GM12878 (cell line): ENCODE data around the gene FYTTD1. TPM values are rescaled to one million over a fixed set of nuclear protein-coding genes. Genes with fewer than 3 reads are reported as not detected.

Experiments
- ATAC-seq: fragments of 200-7000 bp; cut with Tn5 transposase; 3 replicates; pipeline ENCODE4 v1.9.1; 2020; ENCODE audit warnings: mild to moderate bottlenecking, moderate library complexity
- BruUV-seq: library from RNA; stranded (reverse); fragments of 400-500 nt; replicated peaks from 2 replicates; lab custom pipeline; 2021; lab: Mats Ljungman, UMichigan
- CTCF ChIA-PET: fragments of 300-600 bp; sonication (Branson Sonifier 250); formaldehyde crosslinking; extraction: SDS; loops from one replicate; lab custom pipeline; 2021; ENCODE audit warnings: inconsistent platforms; lab: Yijun Ruan, JAX
- POLR2A ChIA-PET: fragments of 350-600 bp; formaldehyde crosslinking; extraction: SDS; loops from one replicate; lab custom pipeline; 2021; ENCODE audit warnings: inconsistent platforms; lab: Charles Lee
- RAD21 ChIA-PET: fragments of 300-600 bp; sonication (Branson Sonifier 250); formaldehyde crosslinking; loops from one replicate; lab custom pipeline; 2023; ENCODE audit warnings: antibody characterized with exemption; ENCODE audit not compliant: unreplicated experiment; lab: Charles Lee
- SMC1A ChIA-PET: fragments of 300-600 bp; sonication (Branson Sonifier 250); formaldehyde crosslinking; loops from one replicate; lab custom pipeline; 2023; ENCODE audit not compliant: unreplicated experiment, uncharacterized antibody; lab: Charles Lee
- DNase-seq: peaks from one replicate; pipeline ENCODE4 v3.0.0-alpha.2; 2011; ENCODE audit warnings: low read depth, low spot score
- FAIRE-seq: peaks from 3 replicates; lab custom pipeline; 2011; peaks lifted over from hg19 to GRCh38; lab: Jason Lieb, UNC
- H2AFZ ChIP-seq: 2 replicates; pipeline ENCODE4 v1.6.0; 2011; ENCODE audit warnings: low read depth, low read length, control low read depth; ENCODE audit not compliant: control insufficient read depth
- H3K27ac ChIP-seq: 2 replicates; pipeline ENCODE4 v1.5.1; 2011; ENCODE audit warnings: control low read depth; ENCODE audit not compliant: control insufficient read depth, insufficient read depth
- H3K27me3 ChIP-seq, 2 experiments: replicated peaks in 1 of 2; 2 replicates each; pipeline versions ENCODE4 v1.6.0 to v1.6.1; 2011; ENCODE audit warnings: low read length in 1 of 2; ENCODE audit not compliant: control insufficient read depth in 2 of 2, insufficient read depth in 2 of 2
- H3K36me3 ChIP-seq, 2 experiments: 2 replicates each; pipeline ENCODE4 v1.5.1; 2011; ENCODE audit warnings: low read length in 1 of 2; ENCODE audit not compliant: control insufficient read depth in 2 of 2, insufficient read depth in 2 of 2
- H3K4me1 ChIP-seq: 2 replicates; pipeline ENCODE4 v1.6.1; 2011; ENCODE audit warnings: mild to moderate bottlenecking, low read length, moderate library complexity, mixed read lengths; ENCODE audit not compliant: control insufficient read depth, insufficient read depth
- H3K4me2 ChIP-seq: 2 replicates; pipeline ENCODE4 v1.6.0; 2011; ENCODE audit warnings: control low read depth; ENCODE audit not compliant: control insufficient read depth, insufficient read depth
- H3K4me3 ChIP-seq: fragments of 200-600 bp; sonication (generic); 2 replicates; pipeline ENCODE4 v1.5.1; 2016
- H3K79me2 ChIP-seq: 2 replicates; pipeline ENCODE4 v1.6.0; 2011; ENCODE audit warnings: low read length; ENCODE audit not compliant: control insufficient read depth, insufficient read depth
- H3K9ac ChIP-seq: 2 replicates; pipeline ENCODE4 v1.8.0; 2011; ENCODE audit warnings: low read length, control low read depth, mixed read lengths; ENCODE audit not compliant: control insufficient read depth, insufficient read depth
- H3K9me3 ChIP-seq: replicated peaks from 3 replicates; pipeline ENCODE4 v1.5.1; 2011; ENCODE audit warnings: mild to moderate bottlenecking, low read length; ENCODE audit not compliant: control insufficient read depth, insufficient read depth
- H4K20me1 ChIP-seq: 2 replicates; pipeline ENCODE4 v1.6.0; 2011; ENCODE audit not compliant: control insufficient read depth, insufficient read depth
- ATF7 ChIP-seq: fragments of 450-650 bp; IDR thresholded peaks from 2 replicates; pipeline ENCODE4 v1.6.1; 2016; ENCODE audit warnings: low read depth, mild to moderate bottlenecking
- CUX1 ChIP-seq: IDR thresholded peaks from 2 replicates; pipeline ENCODE4 v1.6.1; 2012; ENCODE audit warnings: improper control_type of control experiment, low read depth, low read length; ENCODE audit not compliant: insufficient replicate concordance
- HDAC2 ChIP-seq: fragments of 200-600 bp; sonication (generic); IDR thresholded peaks from 2 replicates; pipeline ENCODE4 v1.6.1; 2017
- HDGF ChIP-seq: fragments of 450-650 bp; IDR thresholded peaks from 2 replicates; pipeline ENCODE4 v1.6.1; 2016; ENCODE audit warnings: antibody characterized with exemption
- KAT2A ChIP-seq: conservative IDR thresholded peaks from 2 replicates; pipeline ENCODE4 v1.6.1; 2011; ENCODE audit warnings: low read depth, low read length; ENCODE audit not compliant: control insufficient read depth
- MYB ChIP-seq: fragments of 150-350 bp; IDR thresholded peaks from 2 replicates; pipeline ENCODE4 v1.6.1; 2014; ENCODE audit warnings: mild to moderate bottlenecking, low read depth, low read length, borderline replicate concordance
- NFIC ChIP-seq: IDR thresholded peaks from 2 replicates; pipeline ENCODE4 v1.6.1; 2012; ENCODE audit warnings: low read depth, mild to moderate bottlenecking, inconsistent platforms, low read length, moderate library complexity
- PBX3 ChIP-seq: IDR thresholded peaks from 2 replicates; pipeline ENCODE4 v1.6.1; 2011; ENCODE audit warnings: mild to moderate bottlenecking, low read depth, low read length, moderate library complexity; ENCODE audit not compliant: insufficient replicate concordance
- PML ChIP-seq: IDR thresholded peaks from 2 replicates; pipeline ENCODE4 v1.6.1; 2012; ENCODE audit warnings: low read length, inconsistent platforms
- RAD21 ChIP-seq: IDR thresholded peaks from 2 replicates; pipeline ENCODE4 v1.6.1; 2011; ENCODE audit warnings: mild to moderate bottlenecking, low read depth, low read length, moderate library complexity; ENCODE audit not compliant: insufficient read depth
- SMC3 ChIP-seq: IDR thresholded peaks from 2 replicates; pipeline ENCODE4 v1.6.1; 2011; ENCODE audit warnings: low read length, improper control_type of control experiment, borderline replicate concordance
- TCF7 ChIP-seq: IDR thresholded peaks from 2 replicates; pipeline ENCODE4 v1.6.1; 2014; ENCODE audit warnings: antibody characterized with exemption, borderline replicate concordance
- YY1 ChIP-seq: IDR thresholded peaks from 2 replicates; pipeline ENCODE4 v1.6.1; 2011; ENCODE audit warnings: low read depth, mild to moderate bottlenecking, low read length
- WGBS: methylation state at CpG from one replicate; pipeline ENCODE4 v1.1.6; 2016; ENCODE audit warnings: low lambda C conversion rate; ENCODE audit not compliant: insufficient replicate concordance, insufficient coverage; ENCODE audit errors: missing lambda C conversion rate; 5-methylcytosine and 5-hydroxymethylcytosine counted together
- in situ Hi-C: fragments of 300-500 bp; cut with MboI; formaldehyde crosslinking; loops from 9 replicates; pipeline ENCODE4 v1.14.3; 2018; ENCODE audit warnings: mixed read lengths
- intact Hi-C: fragments of 100-400 bp; cut with micrococcal nuclease; formaldehyde crosslinking; loops from one replicate; pipeline ENCODE4 v1.14.2; 2022; ENCODE audit not compliant: unreplicated experiment
- polyA plus RNA-seq, 11 experiments: library from polyadenylated mRNA; depleted of rRNA in 4 of 11; unstranded in 6 of 11; stranded (reverse) in 5 of 11; fragments of >200 nt; fragmentation: Nextera tagmentation in 4 of 11; fragmentation: Illumina TruSeq in 1 of 11; extraction: Ambion mirVana in 4 of 11; extraction: Trizol in 1 of 11; gene quantifications; 1 replicate in 1 of 11; 2 replicates in 10 of 11; pipeline versions ENCODE4 v1.2.1 to v1.2.3, GENCODE V29; 2011 to 2016; ENCODE audit warnings: inconsistent platforms in 2 of 11, missing spikeins in 2 of 11, low read depth in 1 of 11
- total RNA-seq, 4 experiments: library from RNA; depleted of rRNA in 3 of 4; stranded (reverse); fragments of >200 nt in 3 of 4; fragmentation: Illumina TruSeq in 1 of 4; extraction: Trizol in 1 of 4; gene quantifications; 2 replicates each; pipeline versions ENCODE4 v1.2.1 to v1.2.3, GENCODE V29; 2013 to 2021

The FYTTD1 gene
- total and polyA plus RNA-seq, 10 of the 15 experiments (the other 5 are each of a cell fraction or from before 2014, with no cell fraction given) = 25.5 to 101 (median 59.4) TPM

GRCh38 chr3:197800379-197800778 is 50.7 kb downstream of the FYTTD1 start (continued):
- TF ChIP-seq CUX1 = no peak
- no peak for TF ChIP-seq SMC3
- no peak for TF ChIP-seq TCF7

- H3K27me3 ChIP-seq = no peaks in the 10 kb centered on the region
- no peaks in the 10 kb centered on the region; a peak in 1 of 4 replicates for H3K36me3 ChIP-seq
- ChIA-PET RAD21 (interaction anchor here (1.3 to 5.6 kb wide), 7 partner anchors 10 to 90 kb away, joined by 3 to 34 read pairs (median 6); partner anchors contain the start of gene LRCH3), SMC1A (interaction anchor here (0.8 to 5.5 kb wide), 24 partner anchors 9 to 545 kb away, joined by 3 to 30 read pairs (median 4); partner anchors contain the start of genes FYTTD1 and LRCH3), POLR2A (interaction anchor here (0.6 to 1.3 kb wide), 5 partner anchors 11 to 19 kb away, joined by 3 to 4 read pairs (median 4); partner anchors contain the start of gene LRCH3), CTCF (interaction anchor here (0.6 to 4.8 kb wide), 32 partner anchors 8 to 203 kb away, joined by 3 to 32 read pairs (median 5); partner anchors contain the start of gene LRCH3)
- no peak overlapping the region for H2AFZ ChIP-seq
- FAIRE-seq (peak; percentile 56), ATAC-seq (peak; percentile 68), DNase-seq (peak; percentile 40)
- peak overlapping the region; percentile 24; the same call in 1 of the 2 replicates for H3K4me3 ChIP-seq
- H3K27ac ChIP-seq = peak overlapping the region; percentile 54
- in situ Hi-C loops (no loop called here), intact Hi-C loops (loop anchor here (1.0 to 2.0 kb wide), 3 partner anchors 11 to 203 kb away; partner anchors contain the start of genes FYTTD1 and LRCH3)
- H3K4me2 ChIP-seq = peak overlapping the region; percentile 17
- H3K9me3 ChIP-seq = no peaks in the 10 kb centered on the region
- H3K79me2 ChIP-seq = peaks cover 81% of the 10 kb centered on the region
- 13% methylated on average over 8 of the region's 8 CpGs for WGBS
- peaks cover 37% of the 10 kb centered on the region for H3K4me1 ChIP-seq
- no peak overlapping the region for H3K9ac ChIP-seq
- H4K20me1 ChIP-seq = no peaks in the 10 kb centered on the region
- no TSS peak for BruUV-seq
- TF ChIP-seq NFIC (peak; percentile 48; the same call in 1 of the 2 replicates), MYB (no peak), YY1 (peak; percentile 86), HDGF (0 out of 2 replicates have a peak, but pooled peaks have one; percentile 48), HDAC2 (no peak), PML (no peak), RAD21 (peak; percentile 46), SMC3 (peak; percentile 43; the same call in 1 of the 2 replicates), PBX3 (no peak), KAT2A (no peak), ATF7 (0 out of 2 replicates have a peak, but pooled peaks have one; percentile 12)
Measured at GRCh38 chr3:197801891-197802778, 52.5 kb downstream of the FYTTD1 start.
